Astrocyte (in vitro differentiated cells and primary cell): ENCODE data around the gene MIXL1.

ENCODE experiments used
- EZH2 ChIP-seq: IDR thresholded peaks from 2 replicates; pipeline ENCODE4 v1.6.1; 2012; ENCODE audit warnings: mild to moderate bottlenecking, low read length, inconsistent platforms; ENCODE audit not compliant: insufficient read depth
- TF ChIP-seq, protein P1 (sequence below): IDR thresholded peaks from 2 replicates; pipeline ENCODE4 v1.5.1; 2011; ENCODE audit warnings: low read depth, mild to moderate bottlenecking, inconsistent platforms, low read length, moderate library complexity; ENCODE audit not compliant: insufficient read depth

DNA sequence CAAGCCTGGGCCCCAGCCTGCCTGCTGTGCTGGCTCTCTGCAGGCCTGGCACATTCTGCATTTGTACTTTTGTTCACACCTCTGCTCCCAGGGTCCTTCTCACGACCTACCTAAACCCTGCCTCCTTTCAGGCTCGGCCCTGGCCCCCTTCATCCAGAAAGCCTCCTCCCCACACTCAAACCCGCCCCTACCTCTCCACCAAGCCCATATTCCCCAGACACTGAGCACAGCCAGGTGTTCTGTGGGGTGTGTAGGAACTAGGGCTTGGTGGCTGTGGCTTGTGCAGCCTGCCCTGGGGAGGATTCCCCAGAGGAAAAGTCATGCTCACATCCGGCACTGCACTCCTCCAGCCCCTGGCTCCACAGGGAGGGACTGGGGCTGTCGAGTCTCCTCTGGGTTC, 8.2 kb upstream of the MIXL1 start:
- no peak for TF ChIP-seq EZH2
- TF ChIP-seq, protein P1, sequence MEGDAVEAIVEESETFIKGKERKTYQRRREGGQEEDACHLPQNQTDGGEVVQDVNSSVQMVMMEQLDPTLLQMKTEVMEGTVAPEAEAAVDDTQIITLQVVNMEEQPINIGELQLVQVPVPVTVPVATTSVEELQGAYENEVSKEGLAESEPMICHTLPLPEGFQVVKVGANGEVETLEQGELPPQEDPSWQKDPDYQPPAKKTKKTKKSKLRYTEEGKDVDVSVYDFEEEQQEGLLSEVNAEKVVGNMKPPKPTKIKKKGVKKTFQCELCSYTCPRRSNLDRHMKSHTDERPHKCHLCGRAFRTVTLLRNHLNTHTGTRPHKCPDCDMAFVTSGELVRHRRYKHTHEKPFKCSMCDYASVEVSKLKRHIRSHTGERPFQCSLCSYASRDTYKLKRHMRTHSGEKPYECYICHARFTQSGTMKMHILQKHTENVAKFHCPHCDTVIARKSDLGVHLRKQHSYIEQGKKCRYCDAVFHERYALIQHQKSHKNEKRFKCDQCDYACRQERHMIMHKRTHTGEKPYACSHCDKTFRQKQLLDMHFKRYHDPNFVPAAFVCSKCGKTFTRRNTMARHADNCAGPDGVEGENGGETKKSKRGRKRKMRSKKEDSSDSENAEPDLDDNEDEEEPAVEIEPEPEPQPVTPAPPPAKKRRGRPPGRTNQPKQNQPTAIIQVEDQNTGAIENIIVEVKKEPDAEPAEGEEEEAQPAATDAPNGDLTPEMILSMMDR, result no peak
